IMR-90 (cell line): Measurements from ENCODE around the gene ZNF831. TPM values are rescaled to one million over a fixed set of nuclear protein-coding genes. Genes with fewer than 3 reads are reported as not detected.

ENCODE experiments used
- ATAC-seq: fragments of 200-7000 bp; cut with Tn5 transposase; 2 replicates; pipeline ENCODE4 v1.9.1; 2020; ENCODE audit warnings: low read depth, mild to moderate bottlenecking, moderate library complexity
- BruUV-seq: library from RNA; stranded (reverse); fragments of 400-500 nt; replicated peaks from 2 replicates; lab custom pipeline; 2021; lab: Mats Ljungman, UMichigan
- CTCF ChIA-PET: fragments of 300-600 bp; formaldehyde crosslinking; extraction: SDS; loops from one replicate; lab custom pipeline; 2021; ENCODE audit warnings: antibody characterized with exemption; lab: Yijun Ruan, JAX
- POLR2A ChIA-PET: fragments of 300-600 bp; sonication (Branson Sonifier 250); formaldehyde crosslinking; loops from one replicate; lab custom pipeline; 2022; ENCODE audit warnings: antibody characterized with exemption; ENCODE audit not compliant: unreplicated experiment; lab: Charles Lee
- DNase-seq: peaks from one replicate; pipeline ENCODE4 v3.0.0; 2013
- H2AFZ ChIP-seq: replicated peaks from 2 replicates; pipeline ENCODE3; 2013; ENCODE audit warnings: low read length, mild to moderate bottlenecking; ENCODE audit not compliant: poor library complexity
- H2AK5ac ChIP-seq: 2 replicates; pipeline ENCODE4 v1.6.1; 2013; ENCODE audit warnings: low read depth, low read length, inconsistent platforms
- H2AK9ac ChIP-seq: replicated peaks from 2 replicates; pipeline ENCODE3; 2013; ENCODE audit warnings: mild to moderate bottlenecking, low read depth, low read length, moderate library complexity; ENCODE audit not compliant: poor library complexity
- H2BK120ac ChIP-seq: 2 replicates; pipeline ENCODE4 v1.6.1; 2013; ENCODE audit warnings: low read depth, low read length, inconsistent platforms
- H2BK15ac ChIP-seq: 3 replicates; pipeline ENCODE4 v1.6.1; 2013; ENCODE audit warnings: low read depth, low read length, inconsistent platforms
- H2BK20ac ChIP-seq: 2 replicates; pipeline ENCODE4 v1.6.1; 2013; ENCODE audit warnings: low read depth, mild to moderate bottlenecking, inconsistent platforms, low read length, moderate library complexity
- H2BK5ac ChIP-seq: 2 replicates; pipeline ENCODE4 v1.6.1; 2013; ENCODE audit warnings: mild to moderate bottlenecking, low read depth, low read length, inconsistent platforms; ENCODE audit not compliant: poor library complexity, severe bottlenecking
- H3K14ac ChIP-seq: replicated peaks from 2 replicates; pipeline ENCODE4 v1.6.1; 2013; ENCODE audit warnings: low read depth, low read length, inconsistent platforms
- H3K18ac ChIP-seq: 2 replicates; pipeline ENCODE4 v1.6.1; 2013; ENCODE audit warnings: low read depth, low read length, control low read depth
- H3K23ac ChIP-seq: 2 replicates; pipeline ENCODE4 v1.6.1; 2013; ENCODE audit warnings: low read depth, low read length, inconsistent platforms
- H3K27ac ChIP-seq: 2 replicates; pipeline ENCODE4 v1.5.1; 2013; ENCODE audit warnings: mild to moderate bottlenecking, control low read depth, low read length; ENCODE audit not compliant: insufficient read depth
- H3K27me3 ChIP-seq: 2 replicates; pipeline ENCODE4 v1.6.1; 2013; ENCODE audit warnings: low read length; ENCODE audit not compliant: control insufficient read depth, insufficient read depth
- H3K36me3 ChIP-seq: 2 replicates; pipeline ENCODE4 v1.6.1; 2013; ENCODE audit warnings: low read length, mixed read lengths; ENCODE audit not compliant: control insufficient read depth, insufficient read depth
- H3K4ac ChIP-seq: 2 replicates; pipeline ENCODE4 v1.6.1; 2013; ENCODE audit warnings: low read depth, low read length, inconsistent platforms
- H3K4me1 ChIP-seq: 2 replicates; pipeline ENCODE4 v1.6.1; 2013; ENCODE audit warnings: low read length, mixed read lengths; ENCODE audit not compliant: control insufficient read depth, insufficient read depth
- H3K4me2 ChIP-seq: 2 replicates; pipeline ENCODE4 v1.6.1; 2013; ENCODE audit warnings: low read depth, mild to moderate bottlenecking, control low read depth, low read length, moderate library complexity
- H3K4me3 ChIP-seq: 2 replicates; pipeline ENCODE4 v1.5.1; 2013; ENCODE audit warnings: low read depth, mild to moderate bottlenecking, control low read depth, low read length, moderate library complexity; ENCODE audit not compliant: insufficient read depth
- H3K56ac ChIP-seq: 2 replicates; pipeline ENCODE4 v1.6.1; 2013; ENCODE audit warnings: low read length, inconsistent platforms; ENCODE audit not compliant: insufficient read depth; ENCODE audit errors: extremely low read depth
- H3K79me1 ChIP-seq, 2 experiments: 2 replicates each; pipeline ENCODE4 v1.6.1; 2013; ENCODE audit warnings: low read length in 2 of 2, inconsistent platforms in 1 of 2, low read depth in 1 of 2
- H3K9ac ChIP-seq: 2 replicates; pipeline ENCODE4 v1.6.1; 2013; ENCODE audit warnings: low read depth, low read length, control low read depth
- H3K9me1 ChIP-seq: 2 replicates; pipeline ENCODE4 v1.6.1; 2013; ENCODE audit warnings: low read length, inconsistent platforms; ENCODE audit not compliant: insufficient read depth
- H3K9me3 ChIP-seq: 2 replicates; pipeline ENCODE4 v1.6.1; 2013; ENCODE audit warnings: low read length; ENCODE audit not compliant: control insufficient read depth, insufficient read depth
- H4K20me1 ChIP-seq: 2 replicates; pipeline ENCODE4 v1.6.1; 2013; ENCODE audit warnings: low read length, inconsistent platforms; ENCODE audit not compliant: insufficient read depth
- H4K5ac ChIP-seq: 2 replicates; pipeline ENCODE4 v1.6.1; 2013; ENCODE audit warnings: mild to moderate bottlenecking, low read depth, low read length, control low read depth
- H4K8ac ChIP-seq, 2 experiments: 2 replicates each; pipeline ENCODE4 v1.6.1; 2013; ENCODE audit warnings: low read depth in 2 of 2, low read length in 2 of 2, control low read depth in 1 of 2, inconsistent platforms in 1 of 2
- H4K91ac ChIP-seq: 2 replicates; pipeline ENCODE4 v1.6.1; 2013; ENCODE audit warnings: low read depth, low read length, inconsistent platforms; ENCODE audit not compliant: insufficient read depth
- CEBPB ChIP-seq: IDR thresholded peaks from 2 replicates; pipeline ENCODE4 v1.6.1; 2012; ENCODE audit warnings: low read depth, low read length, improper control_type of control experiment
- CTCF ChIP-seq: conservative IDR thresholded peaks from 2 replicates; pipeline ENCODE4 v1.5.1; 2012; ENCODE audit warnings: mild to moderate bottlenecking, low read depth, low read length, improper control_type of control experiment
- ELK1 ChIP-seq: fragments of 150-350 bp; IDR thresholded peaks from 2 replicates; pipeline ENCODE4 v1.6.1; 2016; ENCODE audit warnings: low read depth, mild to moderate bottlenecking, low read length, moderate library complexity, borderline replicate concordance
- FOS ChIP-seq: fragments of 150-350 bp; IDR thresholded peaks from 2 replicates; pipeline ENCODE4 v1.6.1; 2016; ENCODE audit warnings: low read depth, low read length
- MXI1 ChIP-seq: IDR thresholded peaks from 2 replicates; pipeline ENCODE4 v1.6.1; 2012; ENCODE audit warnings: low read depth, mild to moderate bottlenecking, low read length, moderate library complexity, borderline replicate concordance
- RAD21 ChIP-seq: IDR thresholded peaks from 2 replicates; pipeline ENCODE4 v1.6.1; 2012; ENCODE audit warnings: low read length, improper control_type of control experiment
- USF2 ChIP-seq: fragments of 150-350 bp; IDR thresholded peaks from 2 replicates; pipeline ENCODE4 v1.6.1; 2017; ENCODE audit warnings: mild to moderate bottlenecking, antibody characterized with exemption, low read length, low read depth
- WGBS, 2 experiments: methylation state at CpG; one replicate each; pipeline versions ENCODE4 v1.1.5 to v1.1.7; 2013; ENCODE audit warnings: missing lambda C conversion rate in 2 of 2; ENCODE audit not compliant: insufficient read length in 1 of 2; ENCODE audit errors: extremely low coverage in 2 of 2; 5-methylcytosine and 5-hydroxymethylcytosine counted together
- dilution Hi-C: fragments of 300-500 bp; cut with HindIII; formaldehyde crosslinking; loops from one replicate; pipeline ENCODE4 v1.14.3; 2018; ENCODE audit warnings: low sequenced_read_pairs; ENCODE audit not compliant: unreplicated experiment
- in situ Hi-C: fragments of 300-500 bp; cut with MboI; formaldehyde crosslinking; loops from 3 replicates; pipeline ENCODE4 v1.14.3; 2019; ENCODE audit warnings: low sequenced_read_pairs, inconsistent platforms, mixed read lengths
- intact Hi-C: fragments of 100-400 bp; cut with micrococcal nuclease; formaldehyde crosslinking; loops from 2 replicates; pipeline ENCODE4 v1.10.0; 2022
- polyA plus RNA-seq, 3 experiments: library from polyadenylated mRNA; depleted of rRNA; stranded (reverse); fragments of >200 nt; gene quantifications; 2 replicates each; pipeline ENCODE4 v1.2.3, GENCODE V29; 2012; ENCODE audit warnings: low replicate concordance in 1 of 3
- total RNA-seq: library from RNA; depleted of rRNA; stranded (reverse); fragments of >200 nt; gene quantifications from 2 replicates; pipeline ENCODE4 v1.2.3, GENCODE V29; 2012

The ZNF831 gene
- total and polyA plus RNA-seq, 2 of the 4 experiments (the other 2 are of a cell fraction) = not detected

GRCh38 chr20:59207742-59208357, 44.2 kb downstream of the ZNF831 start:
- Histone ChIP-seq H2BK120ac (no peak overlapping the region), H3K4ac (no peak overlapping the region), H3K9me1 (no peaks in the 10 kb centered on the region), H2BK20ac (no peak overlapping the region), H2AFZ (no peak overlapping the region), H3K79me1 (no peaks in the 10 kb centered on the region), H3K18ac (no peak overlapping the region), H3K27ac (no peak overlapping the region), H2BK5ac (no peak overlapping the region), H3K27me3 (peaks cover 5% of the 10 kb centered on the region), H3K4me3 (no peak overlapping the region), H3K9ac (no peak overlapping the region), H3K36me3 (no peaks in the 10 kb centered on the region), H4K20me1 (no peaks in the 10 kb centered on the region), H3K14ac (no peak overlapping the region), H3K4me1 (no peaks in the 10 kb centered on the region), H2BK15ac (no peak overlapping the region), H3K4me2 (no peak overlapping the region), H4K91ac (no peak overlapping the region), H2AK5ac (no peak overlapping the region), H3K56ac (no peak overlapping the region), H3K9me3 (no peaks in the 10 kb centered on the region), H4K8ac (no peak overlapping the region), H3K23ac (no peak overlapping the region), H2AK9ac (no peak overlapping the region), H4K5ac (no peak overlapping the region)
- peak; percentile 48 for ATAC-seq
- CTCF ChIA-PET = no interaction called here
- intact Hi-C loops (no loop called here), in situ Hi-C loops (no loop called here), dilution Hi-C loops (no loop called here)
- POLR2A ChIA-PET = no interaction called here
- TF ChIP-seq ELK1 (no peak), FOS (no peak), MXI1 (no peak), CEBPB (no peak), CTCF (peak; percentile 36), USF2 (no peak), RAD21 (peak; percentile 45)
- no peak for DNase-seq
- WGBS, 2 experiments = no CpG with 5 or more reads among the region's 2 CpGs
- no TSS peak for BruUV-seq
